ENCODE data around the gene MICU1.

DNA sequence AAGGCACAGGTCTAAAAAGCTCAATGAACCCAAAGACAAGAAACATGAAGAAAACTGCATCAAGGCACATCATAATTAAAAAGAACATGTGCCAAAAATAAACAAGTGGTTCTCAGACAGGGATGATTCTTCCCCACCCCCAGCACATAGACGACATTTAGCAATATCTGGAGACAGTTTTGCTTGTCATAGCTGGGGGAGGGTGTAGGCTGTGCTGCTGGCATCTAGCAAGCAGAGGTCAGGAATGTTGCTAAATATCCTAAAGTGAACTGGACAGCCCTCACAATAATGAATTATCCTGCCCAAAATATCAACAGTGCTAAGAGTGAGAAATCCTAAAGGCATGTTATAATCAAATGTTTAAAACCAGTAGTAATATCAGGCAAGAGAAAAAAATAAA lies 122.6 kb downstream of the MICU1 start:
- no peak for TF ChIP-seq POLR2AphosphoS5 (IDR thresholded peaks at IDR 0.05; ENCODE audit: low read depth, low read length)
- no peak for TF ChIP-seq POLR2A (IDR thresholded peaks at IDR 0.05; ENCODE audit: low read depth, low read length)
- no peak for TF ChIP-seq TAF1 (IDR thresholded peaks at IDR 0.05; ENCODE audit: borderline replicate concordance, low read depth, low read length)
